ENCODE measurements around the gene RGS7BP. TPM values are rescaled to one million over a fixed set of nuclear protein-coding genes. Genes with fewer than 3 reads are reported as not detected.

The RGS7BP gene
- total RNA-seq, 1 experiment from 2014 or later, result 5.1 TPM

GRCh38 chr5:64646169-64646568 is 140.4 kb downstream of the RGS7BP start:
- peaks cover 12% of the 10 kb centered on the region for H3K36me3 Mint-ChIP-seq
- H3K4me1 Mint-ChIP-seq, result peaks cover 18% of the 10 kb centered on the region
- no peak for DNase-seq (ENCODE audit: low spot score)
- ChIA-PET POLR2A (interaction anchor here (0.5 to 0.6 kb wide), 2 partner anchors 209 to 300 kb away, joined by 3 read pairs; no protein-coding TSS in a partner anchor), CTCF (interaction anchor here (0.9 to 1.3 kb wide), 4 partner anchors 10 to 139 kb away, joined by 3 read pairs; no protein-coding TSS in a partner anchor)
- peaks cover 18% of the 10 kb centered on the region for H3K9me3 Mint-ChIP-seq
- H3K27ac Mint-ChIP-seq, result no peak overlapping the region
- ATAC-seq, result no peak; the same call in 1 of the 2 replicates
- no peak for TF ChIP-seq NR2C2 (CRISPR knock-in tag; IDR thresholded peaks at IDR 0.05)
- no peak for TF ChIP-seq GABPB1 (CRISPR knock-in tag; IDR thresholded peaks at IDR 0.05)
- no peak for TF ChIP-seq KAT7 (CRISPR knock-in tag; IDR thresholded peaks at IDR 0.05; ENCODE audit: borderline replicate concordance)
- TF ChIP-seq ARID4B (CRISPR knock-in tag; IDR thresholded peaks at IDR 0.05; ENCODE audit: borderline replicate concordance), result no peak
- no peak for TF ChIP-seq NR3C1 (CRISPR knock-in tag; conservative IDR thresholded peaks at IDR 0.05; ENCODE audit: low read depth)
- TF ChIP-seq MYBL2 (CRISPR knock-in tag; IDR thresholded peaks at IDR 0.05), result no peak
- TF ChIP-seq ETV6 (CRISPR knock-in tag; IDR thresholded peaks at IDR 0.05), result no peak
- TF ChIP-seq ATF2 (CRISPR knock-in tag; IDR thresholded peaks at IDR 0.05; ENCODE audit: borderline replicate concordance, low read depth), result no peak
- TF ChIP-seq MAX (CRISPR knock-in tag; IDR thresholded peaks at IDR 0.05), result no peak
- TF ChIP-seq EMX1 (CRISPR knock-in tag; IDR thresholded peaks at IDR 0.05), result no peak
- TF ChIP-seq E2F1 (CRISPR knock-in tag; IDR thresholded peaks at IDR 0.05), result no peak
- no peak for TF ChIP-seq ZNF281 (CRISPR knock-in tag; IDR thresholded peaks at IDR 0.05)
- no peaks in the 10 kb centered on the region for H3K27me3 Mint-ChIP-seq (ENCODE audit: low read depth)
- H3K4me3 Mint-ChIP-seq, result no peak overlapping the region

- H3K36me3 Mint-ChIP-seq, result peaks cover 18% of the 10 kb centered on the region
- no peak overlapping the region for H3K27ac Mint-ChIP-seq
- no peaks in the 10 kb centered on the region; the same call in 1 of the 2 replicates for H3K27me3 Mint-ChIP-seq (ENCODE audit: low read depth)
- CTCF ChIA-PET, result interaction anchor here (0.9 kb wide), 1 partner anchor 33 kb away, joined by 3 read pairs; no protein-coding TSS in a partner anchor
- POLR2A ChIA-PET, result no interaction called here
- peaks cover 18% of the 10 kb centered on the region for H3K4me1 Mint-ChIP-seq
- H3K9me3 Mint-ChIP-seq, result peaks cover 34% of the 10 kb centered on the region
- ATAC-seq (peak; percentile 54), DNase-seq (ENCODE audit: low spot score) (no peak)
- no peak overlapping the region for H3K4me3 Mint-ChIP-seq
- TF ChIP-seq EMX1 (CRISPR knock-in tag; IDR thresholded peaks at IDR 0.05) (no peak), HMGA2 (CRISPR knock-in tag; IDR thresholded peaks at IDR 0.05) (no peak), PREB (CRISPR knock-in tag; IDR thresholded peaks at IDR 0.05; ENCODE audit: borderline replicate concordance) (no peak), AFF4 (CRISPR knock-in tag; IDR thresholded peaks at IDR 0.05; ENCODE audit: borderline replicate concordance) (no peak), NR2C2 (CRISPR knock-in tag; IDR thresholded peaks at IDR 0.05) (no peak), IRF2 (CRISPR knock-in tag; IDR thresholded peaks at IDR 0.05; ENCODE audit: borderline replicate concordance, low read depth) (no peak), NFATC4 (CRISPR knock-in tag; IDR thresholded peaks at IDR 0.05) (no peak), ZNF317 (CRISPR knock-in tag; IDR thresholded peaks at IDR 0.05; ENCODE audit: borderline replicate concordance, low read depth) (no peak), ATF1 (CRISPR knock-in tag; IDR thresholded peaks at IDR 0.05) (no peak), ESRRA (CRISPR knock-in tag; IDR thresholded peaks at IDR 0.05; ENCODE audit: borderline replicate concordance) (no peak)
These were observed 143.7 kb downstream of the RGS7BP start for GRCh38 chr5:64649512-64649911.

All from WTC11 (cell line).